ENCODE measurements around the gene PCDH17. TPM values are rescaled to one million over a fixed set of nuclear protein-coding genes. Genes with fewer than 3 reads are reported as not detected.
A peak's percentile ranks its signal among the peaks of the same experiment; 100 is the strongest.

PCDH17 gene
- total RNA-seq, 1 donor from 2014 or later = 17.5 TPM

DNA sequence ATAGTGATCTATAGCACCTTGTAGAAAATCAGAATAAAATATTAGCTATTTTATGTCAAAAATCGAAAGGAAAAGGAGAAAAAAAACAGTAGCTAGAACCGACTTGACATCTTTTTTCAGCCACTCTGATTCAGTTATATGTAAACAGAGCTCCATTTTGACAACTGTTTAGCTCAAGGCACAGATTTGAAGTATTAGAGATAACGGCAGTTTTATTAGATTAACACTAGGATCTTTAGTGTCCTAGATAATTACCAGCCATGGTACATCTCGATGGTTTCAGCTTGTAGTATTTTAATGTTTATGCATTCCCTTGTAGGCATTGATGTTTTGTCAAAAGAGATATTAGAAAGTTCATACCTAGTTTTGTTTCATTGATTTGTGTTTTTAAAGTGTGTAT lies 67.3 kb downstream of the PCDH17 start:
- DNase-seq (ENCODE audit: low spot score, unreplicated experiment) = no peak
- Mint-ChIP-seq H3K9me3 (ENCODE audit: low read depth) (no peaks in the 10 kb centered on the region), H3K36me3 (ENCODE audit: insufficient read depth) (no peaks in the 10 kb centered on the region), H3K4me3 (ENCODE audit: low read depth) (no peak overlapping the region), H3K4me1 (ENCODE audit: low read depth) (no peaks in the 10 kb centered on the region), H3K27me3 (no peaks in the 10 kb centered on the region), H3K27ac (no peak overlapping the region)
- TF ChIP-seq, protein P1, sequence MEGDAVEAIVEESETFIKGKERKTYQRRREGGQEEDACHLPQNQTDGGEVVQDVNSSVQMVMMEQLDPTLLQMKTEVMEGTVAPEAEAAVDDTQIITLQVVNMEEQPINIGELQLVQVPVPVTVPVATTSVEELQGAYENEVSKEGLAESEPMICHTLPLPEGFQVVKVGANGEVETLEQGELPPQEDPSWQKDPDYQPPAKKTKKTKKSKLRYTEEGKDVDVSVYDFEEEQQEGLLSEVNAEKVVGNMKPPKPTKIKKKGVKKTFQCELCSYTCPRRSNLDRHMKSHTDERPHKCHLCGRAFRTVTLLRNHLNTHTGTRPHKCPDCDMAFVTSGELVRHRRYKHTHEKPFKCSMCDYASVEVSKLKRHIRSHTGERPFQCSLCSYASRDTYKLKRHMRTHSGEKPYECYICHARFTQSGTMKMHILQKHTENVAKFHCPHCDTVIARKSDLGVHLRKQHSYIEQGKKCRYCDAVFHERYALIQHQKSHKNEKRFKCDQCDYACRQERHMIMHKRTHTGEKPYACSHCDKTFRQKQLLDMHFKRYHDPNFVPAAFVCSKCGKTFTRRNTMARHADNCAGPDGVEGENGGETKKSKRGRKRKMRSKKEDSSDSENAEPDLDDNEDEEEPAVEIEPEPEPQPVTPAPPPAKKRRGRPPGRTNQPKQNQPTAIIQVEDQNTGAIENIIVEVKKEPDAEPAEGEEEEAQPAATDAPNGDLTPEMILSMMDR (IDR thresholded peaks at IDR 0.05; ENCODE audit: unreplicated experiment) = no peak

DNA sequence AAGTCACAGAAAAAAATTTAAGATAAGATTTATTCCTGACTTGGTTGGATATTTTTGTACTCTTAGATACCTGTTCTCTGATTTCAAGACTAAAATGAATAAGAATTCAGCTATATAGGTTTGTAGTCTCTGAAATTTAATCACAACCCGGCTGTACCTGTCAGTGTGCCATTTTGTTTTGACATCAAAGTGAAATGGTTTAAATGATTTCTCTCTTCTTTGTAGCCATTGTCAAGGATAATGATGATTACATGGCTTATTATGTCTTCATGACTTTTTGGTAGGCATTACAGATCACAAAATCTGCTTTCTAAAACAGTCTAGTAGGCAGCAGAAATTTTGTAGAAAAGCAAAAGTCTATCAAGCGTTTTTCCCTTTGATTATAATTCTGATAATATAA lies 72.5 kb downstream of the PCDH17 start:
- TF ChIP-seq, protein P1 (IDR thresholded peaks at IDR 0.05; ENCODE audit: unreplicated experiment) = no peak
- H3K27me3 Mint-ChIP-seq = no peaks in the 10 kb centered on the region
- H3K27ac Mint-ChIP-seq = no peak overlapping the region
- H3K36me3 Mint-ChIP-seq (ENCODE audit: insufficient read depth) = no peaks in the 10 kb centered on the region
- DNase-seq (ENCODE audit: low spot score, unreplicated experiment) = no peak
- no peaks in the 10 kb centered on the region for H3K9me3 Mint-ChIP-seq (ENCODE audit: low read depth)
- no peaks in the 10 kb centered on the region for H3K4me1 Mint-ChIP-seq (ENCODE audit: low read depth)
- H3K4me3 Mint-ChIP-seq (ENCODE audit: low read depth) = no peak overlapping the region

DNA sequence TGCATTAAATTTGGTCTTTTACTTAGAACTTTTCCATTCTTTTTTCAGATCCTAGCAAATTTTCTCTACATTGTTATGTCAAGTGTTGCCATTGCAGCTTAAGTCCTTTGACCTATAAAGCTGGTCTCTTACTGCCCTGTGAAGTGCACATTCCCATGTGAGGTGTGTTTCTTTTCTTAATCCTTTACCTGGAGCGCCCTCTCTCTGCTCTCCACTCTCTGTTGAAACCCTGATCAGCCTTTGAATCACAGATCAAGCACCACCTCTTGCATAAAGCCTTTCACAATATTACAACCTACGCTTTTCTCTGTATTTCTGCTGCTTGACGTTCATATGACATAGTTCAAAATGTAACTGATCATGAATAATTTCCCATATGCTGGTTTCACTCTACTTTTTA lies 84.8 kb downstream of the PCDH17 start:
- TF ChIP-seq, protein P1 (IDR thresholded peaks at IDR 0.05; ENCODE audit: unreplicated experiment) = peak; percentile 46
- no peaks in the 10 kb centered on the region for H3K9me3 Mint-ChIP-seq (ENCODE audit: low read depth)
- DNase-seq (ENCODE audit: low spot score, unreplicated experiment) = no peak
- no peaks in the 10 kb centered on the region for H3K27me3 Mint-ChIP-seq
- H3K4me1 Mint-ChIP-seq (ENCODE audit: low read depth) = peaks cover 4% of the 10 kb centered on the region
- no peaks in the 10 kb centered on the region for H3K36me3 Mint-ChIP-seq (ENCODE audit: insufficient read depth)
- H3K27ac Mint-ChIP-seq = no peak overlapping the region
- no peak overlapping the region for H3K4me3 Mint-ChIP-seq (ENCODE audit: low read depth)

DNA sequence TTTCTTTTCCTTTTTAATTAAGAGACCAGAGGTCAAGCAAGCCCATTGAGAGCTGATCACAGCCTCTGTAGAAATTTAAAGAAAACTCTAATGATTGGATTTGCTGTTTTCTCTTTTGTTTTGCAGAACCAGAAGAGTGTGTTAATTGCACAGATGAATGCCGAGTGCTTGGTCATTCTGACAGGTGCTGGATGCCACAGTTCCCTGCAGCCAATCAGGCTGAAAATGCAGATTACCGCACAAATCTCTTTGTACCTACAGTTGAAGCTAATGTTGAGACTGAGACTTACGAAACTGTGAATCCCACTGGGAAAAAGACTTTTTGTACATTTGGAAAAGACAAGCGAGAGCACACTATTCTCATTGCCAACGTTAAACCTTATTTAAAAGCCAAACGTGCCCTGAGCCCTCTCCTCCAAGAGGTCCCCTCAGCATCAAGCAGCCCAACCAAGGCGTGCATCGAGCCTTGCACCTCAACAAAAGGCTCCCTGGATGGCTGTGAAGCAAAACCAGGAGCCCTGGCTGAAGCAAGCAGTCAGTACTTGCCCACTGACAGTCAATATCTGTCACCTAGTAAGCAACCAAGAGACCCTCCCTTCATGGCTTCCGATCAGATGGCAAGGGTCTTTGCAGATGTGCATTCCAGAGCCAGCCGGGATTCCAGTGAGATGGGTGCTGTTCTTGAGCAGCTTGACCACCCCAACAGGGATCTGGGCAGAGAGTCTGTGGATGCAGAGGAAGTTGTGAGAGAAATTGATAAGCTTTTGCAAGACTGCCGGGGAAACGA lies 93.1 kb downstream of the PCDH17 start:
- H3K4me1 Mint-ChIP-seq (ENCODE audit: low read depth) = peaks cover 4% of the 10 kb centered on the region
- peaks cover 14% of the 10 kb centered on the region for H3K36me3 Mint-ChIP-seq (ENCODE audit: insufficient read depth)
- DNase-seq (ENCODE audit: low spot score, unreplicated experiment) = no peak
- no peaks in the 10 kb centered on the region for H3K27me3 Mint-ChIP-seq
- H3K9me3 Mint-ChIP-seq (ENCODE audit: low read depth) = no peaks in the 10 kb centered on the region
- no peak overlapping the region for H3K27ac Mint-ChIP-seq
- TF ChIP-seq, protein P1 (IDR thresholded peaks at IDR 0.05; ENCODE audit: unreplicated experiment) = no peak
- H3K4me3 Mint-ChIP-seq (ENCODE audit: low read depth) = no peak overlapping the region

DNA sequence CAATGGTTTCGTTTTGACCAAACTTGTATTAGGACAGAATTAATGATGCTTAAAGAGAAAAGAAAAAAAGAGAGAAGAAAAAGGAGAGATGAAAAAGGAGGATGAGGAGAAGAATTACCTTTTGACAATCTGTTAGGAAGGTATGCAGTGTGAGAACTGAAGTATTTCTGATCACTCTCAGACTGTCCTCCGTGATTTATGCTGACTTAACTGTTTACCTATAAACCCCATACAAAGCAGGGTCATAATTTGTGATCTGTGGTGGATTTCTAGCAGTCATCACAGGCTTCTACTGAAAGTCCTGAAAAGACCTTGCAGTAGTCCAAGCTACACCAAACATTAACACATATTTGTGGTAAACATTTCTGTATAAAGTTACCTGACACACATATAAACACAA lies 93.9 kb downstream of the PCDH17 start:
- H3K27me3 Mint-ChIP-seq = no peaks in the 10 kb centered on the region
- DNase-seq (ENCODE audit: low spot score, unreplicated experiment) = no peak
- no peaks in the 10 kb centered on the region for H3K9me3 Mint-ChIP-seq (ENCODE audit: low read depth)
- peaks cover 14% of the 10 kb centered on the region for H3K36me3 Mint-ChIP-seq (ENCODE audit: insufficient read depth)
- H3K4me1 Mint-ChIP-seq (ENCODE audit: low read depth) = peaks cover 4% of the 10 kb centered on the region
- TF ChIP-seq, protein P1 (IDR thresholded peaks at IDR 0.05; ENCODE audit: unreplicated experiment) = no peak
- H3K27ac Mint-ChIP-seq = no peak overlapping the region
- no peak overlapping the region for H3K4me3 Mint-ChIP-seq (ENCODE audit: low read depth)
